HG02852 (cell line): ENCODE data around the gene SSBP3.

Experiments used
- ATAC-seq: cut with Tn5 transposase; IDR thresholded peaks from one replicate; pipeline ENCODE4 v1.9.1; 2021; ENCODE audit warnings: mild to moderate bottlenecking, moderate library complexity; ENCODE audit not compliant: unreplicated experiment

Gene SSBP3

GRCh38 chr1:54310439-54311328, 95.5 kb downstream of the SSBP3 start:
- no peak for ATAC-seq

GRCh38 chr1:54309631-54310366, 96.4 kb downstream of the SSBP3 start:
- no peak for ATAC-seq

- no peak for ATAC-seq
These were observed 98.9 kb downstream of the SSBP3 start for GRCh38 chr1:54307305-54307704.

GRCh38 chr1:54305906-54306514, 100.2 kb downstream of the SSBP3 start:
- ATAC-seq: no peak

- ATAC-seq: no peak
These were observed 101.7 kb downstream of the SSBP3 start for GRCh38 chr1:54304518-54304917.

- no peak for ATAC-seq
These were observed 103.0 kb downstream of the SSBP3 start for GRCh38 chr1:54302951-54303843.

- no peak for ATAC-seq
These were observed 103.6 kb downstream of the SSBP3 start for GRCh38 chr1:54302549-54302948.

- ATAC-seq: no peak
These were observed 104.7 kb downstream of the SSBP3 start for GRCh38 chr1:54301497-54301896.

GRCh38 chr1:54300401-54300800, 105.8 kb downstream of the SSBP3 start:
- no peak for ATAC-seq

- ATAC-seq: no peak
These were observed 107.2 kb downstream of the SSBP3 start for GRCh38 chr1:54299037-54299436.

GRCh38 chr1:54298284-54299033, 107.7 kb downstream of the SSBP3 start:
- ATAC-seq: no peak

- no peak for ATAC-seq
These were observed 108.5 kb downstream of the SSBP3 start for GRCh38 chr1:54297596-54298283.

- no peak for ATAC-seq
These were observed 109.5 kb downstream of the SSBP3 start for GRCh38 chr1:54296666-54297065.

- no peak for ATAC-seq
These were observed 111.3 kb downstream of the SSBP3 start for GRCh38 chr1:54294887-54295286.

- ATAC-seq: no peak
These were observed 113.9 kb downstream of the SSBP3 start for GRCh38 chr1:54292002-54292911.

- ATAC-seq: no peak
These were observed 114.8 kb downstream of the SSBP3 start for GRCh38 chr1:54291276-54292001.

- no peak for ATAC-seq
These were observed 115.5 kb downstream of the SSBP3 start for GRCh38 chr1:54290506-54291184.
